Right lung (tissue), 10 donors: ENCODE results near the gene ZNF716. TPM values are rescaled to one million over a fixed set of nuclear protein-coding genes. Genes with fewer than 3 reads are reported as not detected.
"Not testable (repeated sequence)": the region's sequence is repeated elsewhere in the genome, so short reads cannot be mapped to it uniquely, and the experiment has no call there.

Experiments used
- DNase-seq, 2 donors: peaks; one replicate each; pipeline ENCODE4 v3.0.0-alpha.2; 2013
- long read RNA-seq, 8 donors: transcript quantifications; one replicate each; lab custom pipeline, GENCODE V29; 2026
- polyA plus RNA-seq, 5 donors: library from polyadenylated mRNA; unstranded; fragments of 120-200 nt; gene quantifications; one replicate each; pipeline versions ENCODE4 v1.2.1 to v1.2.3, GENCODE V29; 2013; ENCODE audit warnings: inconsistent platforms in 1 of 5, low replicate concordance in 1 of 5; ENCODE audit not compliant: insufficient read length in 5 of 5, insufficient read depth in 1 of 5

The ZNF716 gene
- polyA plus RNA-seq: under 1 TPM; 0.03 to 0.07 (median 0.06) TPM
- long read RNA-seq, donor 1: 0 reads
- long read RNA-seq, donor 2: 0 reads
- long read RNA-seq, donor 3: 0 reads
- long read RNA-seq, donor 4: 0 reads
- long read RNA-seq, donor 5: 0 reads
- long read RNA-seq, donor 6: 0 reads
- long read RNA-seq, donor 7: 0 reads
- long read RNA-seq, donor 8: 0 reads

GRCh38 chr7:57449904-57450303 lies at the start of gene ZNF716:
Gene ZNF716 (plus strand): TSS chr7:57450177. CDS start chr7:57450289, 112 bp downstream.
- no peak for DNase-seq

DNA sequence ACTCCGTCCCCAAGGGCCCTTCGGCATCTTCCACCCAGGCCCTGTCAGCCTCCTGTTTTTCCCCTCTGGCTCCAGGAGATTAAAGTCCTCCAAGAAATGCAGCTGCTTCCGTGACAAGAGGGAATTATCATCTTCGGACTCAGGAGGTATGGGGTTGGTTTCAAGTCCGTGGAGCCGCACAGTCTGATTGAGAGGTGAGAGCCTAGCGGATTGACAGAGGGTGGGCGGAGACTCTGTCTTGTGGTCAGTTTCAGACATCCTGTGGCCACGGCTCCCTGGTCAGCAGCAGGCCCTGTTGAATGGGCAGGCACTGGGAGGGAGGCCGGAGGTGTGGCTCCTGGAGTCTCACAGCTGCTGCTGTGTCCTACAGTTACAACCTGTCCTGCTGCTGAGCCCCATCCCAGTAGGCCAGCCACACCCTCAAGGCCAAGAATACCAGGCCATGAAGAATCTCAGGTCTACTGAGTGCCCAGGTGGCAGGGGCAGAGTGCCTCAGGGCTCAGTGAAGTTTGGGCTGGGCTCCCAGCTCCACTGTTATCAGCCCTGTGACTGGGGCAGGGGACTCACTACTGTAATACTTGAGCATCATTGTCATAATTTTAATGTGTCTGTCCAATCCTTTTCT lies 49.3 kb upstream of the ZNF716 start:
- DNase-seq: no peak

DNA sequence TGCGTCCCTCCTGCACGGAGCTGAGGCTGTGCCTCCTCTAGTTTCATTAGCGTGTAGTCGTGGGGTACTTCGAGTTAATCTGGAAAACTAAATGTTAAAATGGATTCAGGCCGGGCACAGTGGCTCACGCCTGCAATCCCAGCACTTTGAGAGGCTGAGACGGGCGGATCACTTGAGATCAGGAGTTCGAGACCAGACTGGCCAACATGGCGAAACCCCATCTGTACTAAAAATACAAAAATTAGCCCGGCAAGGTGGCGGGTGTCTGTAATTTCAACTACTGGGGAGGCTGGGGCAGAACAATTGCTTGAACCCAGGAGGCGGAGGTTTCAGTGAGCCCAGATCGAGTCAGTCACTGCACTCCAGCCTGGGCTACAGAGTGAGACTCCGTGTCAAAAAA lies 46.9 kb upstream of the ZNF716 start:
- DNase-seq: not testable (repeated sequence)

DNA sequence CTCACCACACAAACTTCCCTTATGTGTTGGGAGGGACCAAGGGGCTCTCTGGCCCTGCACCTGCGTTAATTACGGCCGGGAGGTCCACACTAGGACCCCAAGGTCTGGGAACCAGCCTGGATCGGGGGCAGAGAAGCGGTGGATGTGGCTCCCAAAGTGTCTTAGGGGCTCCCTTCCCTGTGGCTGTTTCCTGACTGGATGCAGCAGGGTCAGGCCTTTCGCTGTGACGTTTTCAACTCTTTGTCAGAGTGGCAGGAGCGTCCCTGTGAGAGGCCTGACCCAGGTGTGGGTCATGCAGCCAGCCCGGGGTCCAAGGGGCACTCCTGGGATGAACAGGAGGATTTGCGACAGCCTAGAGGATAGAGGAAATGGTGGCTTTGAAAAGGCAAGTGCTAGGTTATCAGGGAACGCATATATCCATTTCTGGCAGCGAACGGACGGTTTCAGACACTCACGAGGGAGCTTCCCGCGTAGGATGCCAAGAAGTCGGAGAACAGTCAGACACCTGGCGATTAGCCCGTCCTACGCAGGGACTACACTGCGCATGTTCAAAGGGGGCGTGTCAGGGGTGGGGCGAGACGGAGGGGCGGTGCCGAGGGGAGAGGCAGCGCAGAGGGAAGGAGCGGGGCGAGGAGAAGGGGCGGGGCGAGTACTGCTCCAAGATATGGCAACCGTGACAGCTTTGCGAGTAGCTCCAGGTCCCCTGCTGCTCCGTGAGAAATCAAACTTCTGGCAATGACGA lies 46.2 kb upstream of the ZNF716 start:
- no peak for DNase-seq

- DNase-seq: no peak
Observed at GRCh38 chr7:57404343-57404966, 45.5 kb upstream of the ZNF716 start.

DNA sequence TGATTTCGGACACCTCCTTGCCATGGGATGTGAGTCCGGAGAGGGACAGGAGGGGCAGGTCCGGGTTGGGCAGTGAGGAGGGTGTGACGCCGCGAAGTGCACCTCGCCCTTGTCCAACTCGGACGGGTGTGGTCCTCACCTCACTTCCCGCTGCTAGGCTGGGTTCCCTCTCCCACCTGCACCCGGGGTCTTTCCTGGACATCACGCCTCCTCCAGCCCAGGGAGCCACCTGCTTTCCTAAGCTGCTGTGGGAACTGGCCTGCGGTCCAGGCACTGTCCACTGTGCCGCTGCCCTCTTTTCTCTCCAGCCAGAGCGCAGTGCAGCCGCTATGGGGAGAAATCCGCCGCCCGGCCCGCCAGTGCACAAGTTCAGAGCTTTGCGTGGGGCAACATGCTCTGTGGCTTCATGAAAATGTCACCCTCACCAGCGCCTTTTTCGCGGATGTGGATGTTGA lies 45.0 kb upstream of the ZNF716 start:
- no peak for DNase-seq

- DNase-seq: no peak
Observed at GRCh38 chr7:57407125-57407524, 42.9 kb upstream of the ZNF716 start.

GRCh38 chr7:57412168-57412567 lies 37.8 kb upstream of the ZNF716 start:
- no peak for DNase-seq

DNA sequence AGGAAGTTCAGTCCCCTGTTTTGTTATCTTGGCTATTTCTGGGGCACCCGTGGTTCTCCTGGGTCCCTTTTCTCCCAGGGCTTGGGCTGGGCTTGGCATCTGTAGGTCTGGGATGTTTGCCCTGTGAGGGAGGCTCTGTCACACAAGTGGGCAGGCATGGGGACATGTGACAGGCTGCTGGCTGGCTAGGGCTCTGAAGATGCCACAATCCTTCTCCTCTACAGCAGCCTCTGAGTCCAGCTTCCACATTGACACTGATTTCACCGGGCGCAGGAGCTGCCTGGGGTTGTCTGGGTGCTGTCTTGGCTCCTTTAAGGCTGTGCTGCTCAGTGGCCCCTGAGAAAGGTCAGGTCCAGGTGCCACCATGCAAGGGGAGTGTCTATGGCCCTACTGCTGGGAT lies 37.4 kb upstream of the ZNF716 start:
- DNase-seq: no peak

DNA sequence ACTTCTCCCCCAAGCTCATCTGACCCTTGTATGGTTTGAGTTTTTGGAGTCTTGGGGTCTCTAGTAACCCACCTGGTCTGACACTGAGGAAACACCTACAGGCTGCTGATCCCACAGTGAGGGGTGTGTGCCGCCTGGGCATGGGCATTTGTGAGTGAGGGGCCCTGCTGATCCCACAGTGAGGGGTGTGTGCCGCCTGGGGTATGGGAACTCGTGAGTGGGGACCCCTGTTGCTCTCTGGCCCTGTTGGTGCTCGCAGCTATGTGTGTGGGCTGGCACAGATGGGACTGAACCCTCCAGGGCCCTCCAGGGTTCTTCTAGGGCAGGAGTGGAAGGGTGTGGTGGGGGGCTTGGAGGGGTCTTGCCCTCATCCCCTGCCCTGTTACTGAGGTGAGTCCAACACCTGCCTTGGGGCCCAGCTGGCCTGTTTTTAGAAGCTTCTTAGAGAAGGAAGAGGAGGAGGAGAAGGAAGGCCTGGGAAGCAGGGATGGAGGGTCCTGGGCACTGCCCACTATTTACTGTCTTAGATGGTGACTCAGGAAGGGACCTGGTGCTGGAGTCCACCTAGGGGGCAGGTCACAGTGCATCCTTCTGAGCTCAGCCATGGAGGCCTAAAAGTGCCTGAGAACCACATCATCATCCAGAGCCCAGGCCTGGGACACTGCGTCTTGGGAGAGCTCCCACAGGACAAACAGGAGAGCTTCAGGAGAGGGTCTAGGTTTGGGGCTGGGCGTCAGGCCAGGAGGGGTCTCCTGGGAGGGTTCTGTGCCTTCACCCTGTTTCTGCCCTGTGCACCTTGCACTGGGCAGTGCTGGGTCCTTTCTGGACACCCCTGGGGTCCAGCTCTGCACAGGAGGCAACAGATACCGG lies 36.2 kb upstream of the ZNF716 start:
- DNase-seq: no peak

DNA sequence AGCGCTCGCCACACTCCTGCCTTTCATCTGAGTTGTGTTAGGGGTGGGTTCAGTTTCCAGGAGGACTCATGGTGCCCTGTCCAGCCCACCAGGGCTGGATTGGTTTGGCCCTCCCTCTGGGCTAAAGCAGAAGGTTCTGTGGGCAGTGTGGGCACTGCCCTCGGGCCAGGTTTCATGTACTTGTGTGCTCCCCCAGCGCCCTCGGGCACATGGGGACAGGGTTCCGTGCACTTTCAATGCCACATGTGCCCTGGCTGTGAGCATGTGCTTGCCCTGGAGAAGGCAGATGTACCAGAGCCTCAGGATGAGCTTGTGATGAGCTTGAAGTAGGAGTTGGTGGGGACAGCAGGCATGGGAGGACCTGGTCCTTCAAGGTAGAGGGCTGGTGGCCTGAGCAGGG lies 35.6 kb upstream of the ZNF716 start:
- DNase-seq: no peak

GRCh38 chr7:57414852-57415251 lies 35.1 kb upstream of the ZNF716 start:
- no peak for DNase-seq

- DNase-seq: no peak
Observed at GRCh38 chr7:57415326-57415725, 34.7 kb upstream of the ZNF716 start.

DNA sequence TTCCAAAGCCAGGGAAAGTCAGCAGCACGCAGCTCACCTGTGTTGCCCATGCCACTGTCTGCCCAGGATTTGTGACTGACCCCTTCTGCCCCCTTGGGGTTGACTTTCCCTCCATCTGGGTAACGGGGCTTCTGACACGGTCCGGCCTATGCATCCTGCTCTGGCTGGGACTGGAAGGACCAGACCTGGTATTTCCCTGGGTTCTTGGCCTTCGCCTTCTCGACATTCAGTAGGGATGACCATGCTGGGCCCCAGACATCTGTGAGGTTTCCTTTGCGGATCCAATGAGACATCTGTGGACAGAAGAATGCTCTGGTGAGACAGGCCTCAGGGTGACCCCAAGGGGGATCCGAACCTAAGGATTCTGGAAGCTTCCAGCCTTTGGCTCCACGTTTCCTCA lies 34.2 kb upstream of the ZNF716 start:
- no peak for DNase-seq

DNA sequence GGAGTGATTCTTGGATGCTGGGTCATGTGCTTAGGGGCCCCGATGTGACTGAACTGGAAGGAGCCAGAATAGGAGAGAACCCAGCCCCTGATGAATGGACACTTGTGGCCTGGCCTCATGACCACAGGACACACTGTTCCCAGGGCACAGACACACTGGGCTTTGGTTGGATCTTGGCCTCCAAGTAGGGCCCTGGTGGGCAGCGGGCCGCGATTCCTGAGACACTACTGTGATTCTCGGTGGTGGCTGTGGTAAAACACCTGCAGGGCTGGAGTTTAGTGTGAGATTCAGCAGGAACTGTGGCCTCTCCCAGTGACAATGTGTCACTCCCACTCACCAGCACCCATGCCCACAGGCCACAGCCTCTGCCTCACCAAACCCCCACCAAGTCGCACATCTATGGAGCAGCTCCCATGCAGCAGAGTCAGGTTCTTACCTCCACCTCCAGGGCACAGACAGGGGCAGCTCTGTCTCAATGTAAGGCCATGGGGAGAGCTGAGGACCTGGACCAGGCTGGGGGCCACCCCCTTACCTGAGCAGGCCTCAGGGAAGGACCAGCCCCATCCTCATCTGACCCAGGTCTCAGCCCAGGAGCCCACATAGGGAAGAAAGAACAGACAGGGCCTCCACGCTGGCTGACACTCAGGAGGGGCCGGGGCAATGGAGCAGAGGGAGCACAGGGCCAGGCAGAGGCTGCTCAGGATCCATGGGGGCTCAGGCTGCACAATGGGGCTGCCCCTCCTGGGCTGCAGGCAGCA lies 33.2 kb upstream of the ZNF716 start:
- no peak for DNase-seq

- DNase-seq: no peak
Observed at GRCh38 chr7:57417736-57418135, 32.2 kb upstream of the ZNF716 start.

GRCh38 chr7:57423768-57424167 lies 26.2 kb upstream of the ZNF716 start:
- no peak for DNase-seq

DNA sequence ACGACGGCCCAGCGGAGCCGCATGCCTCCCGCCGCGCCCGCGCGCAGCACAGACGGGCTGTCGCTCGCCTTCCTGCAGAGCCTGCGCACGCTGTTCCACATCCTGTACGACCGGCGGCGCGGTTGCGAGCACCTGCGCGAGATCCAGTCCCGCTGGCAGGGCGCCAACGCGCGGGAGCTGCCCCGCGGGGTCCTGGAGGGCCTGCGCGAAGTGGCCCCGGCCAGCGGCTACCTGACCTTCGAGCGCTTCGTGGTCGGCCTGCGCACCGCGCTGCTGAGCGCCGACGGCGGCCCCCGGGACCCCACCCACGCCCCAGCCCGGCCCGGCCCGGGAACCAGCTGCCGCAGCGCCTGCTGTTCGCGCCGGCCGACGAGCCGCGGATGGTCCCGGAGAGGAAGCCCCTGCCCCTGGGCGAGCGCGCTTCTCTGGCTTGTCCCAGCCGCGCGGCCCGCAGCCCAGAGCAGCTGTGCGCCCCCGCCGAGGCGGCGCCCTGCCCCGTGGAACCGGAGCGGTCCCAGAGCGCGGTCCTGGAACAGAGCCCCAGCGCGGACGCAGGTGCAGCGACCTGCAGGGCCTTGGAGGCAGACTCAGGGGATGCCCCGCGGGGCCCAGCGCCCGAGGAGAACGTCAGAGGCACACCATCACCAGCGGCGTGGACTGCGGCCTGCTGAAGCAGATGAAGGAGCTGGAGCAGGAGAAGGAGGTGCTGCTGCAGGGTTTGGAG lies 25.3 kb upstream of the ZNF716 start:
- no peak for DNase-seq

DNA sequence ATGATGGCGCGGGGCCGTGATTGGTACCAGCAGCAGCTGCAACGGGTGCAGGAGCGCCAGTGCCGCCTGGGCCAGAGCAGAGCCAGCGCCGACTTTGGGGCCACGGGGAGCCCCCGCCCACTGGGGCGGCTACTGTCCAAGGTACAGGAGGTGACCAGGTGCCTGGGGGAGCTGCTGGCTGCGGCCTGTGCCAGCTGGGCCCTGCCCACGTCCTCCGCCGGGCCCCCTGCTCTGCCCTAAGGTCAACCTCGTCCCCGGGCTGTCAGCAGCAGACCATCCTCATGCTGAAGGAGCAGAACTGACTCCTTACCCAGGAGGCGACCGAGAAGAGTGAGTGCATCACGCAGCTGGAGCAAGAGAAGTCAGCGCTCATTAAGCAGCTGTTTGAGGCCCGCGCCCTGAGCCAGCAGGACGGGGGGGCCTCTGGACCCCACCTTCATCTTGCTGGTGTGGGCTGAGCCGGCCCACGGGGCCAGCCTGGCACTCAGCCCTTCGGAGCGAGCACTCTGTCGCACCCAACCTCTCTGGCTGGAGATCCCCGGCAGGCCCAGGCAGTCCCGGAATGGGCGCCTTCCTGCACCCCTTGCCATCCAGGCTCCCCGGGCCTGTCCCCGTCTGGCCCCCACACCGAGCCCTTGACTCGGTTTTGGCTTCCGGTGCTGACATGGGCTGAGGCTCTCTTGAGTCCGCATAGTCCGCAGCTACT lies 24.6 kb upstream of the ZNF716 start:
- no peak for DNase-seq
